Esophagus squamous epithelium (tissue), 5 donors: ENCODE results near the gene C2CD2. TPM values are rescaled to one million over a fixed set of nuclear protein-coding genes. Genes with fewer than 3 reads are reported as not detected.
A peak's percentile ranks its signal among the peaks of the same experiment; 100 is the strongest.

ENCODE experiments used
- DNase-seq: peaks from one replicate; lab custom pipeline; 2025; lab: John Stamatoyannopoulos, UW
- H3K27ac ChIP-seq, 4 donors: fragments of 200-600 bp; sonication (generic); one replicate each; pipeline ENCODE4 v1.5.1; 2016 to 2019; ENCODE audit warnings: mild to moderate bottlenecking in 1 of 4
- H3K27me3 ChIP-seq, 4 donors: fragments of 200-600 bp; sonication (generic); 1 replicate in 3 of 4; 2 replicates in 1 of 4; pipeline versions ENCODE4 v1.5.1 to v1.6.0; 2017 to 2021; ENCODE audit warnings: antibody characterized with exemption in 1 of 4
- H3K36me3 ChIP-seq, 3 donors: fragments of 200-600 bp; sonication (generic); one replicate each; pipeline ENCODE4 v1.5.1; 2016 to 2019
- H3K4me1 ChIP-seq, 3 donors: fragments of 200-600 bp; sonication (generic); one replicate each; pipeline ENCODE4 v1.5.1; 2017 to 2019
- H3K4me3 ChIP-seq, 4 donors: fragments of 200-600 bp; sonication (generic); 1 replicate in 3 of 4; 2 replicates in 1 of 4; pipeline ENCODE4 v1.5.1; 2016 to 2019; ENCODE audit warnings: mild to moderate bottlenecking in 2 of 4, moderate library complexity in 1 of 4
- H3K9me3 ChIP-seq, 3 donors: fragments of 200-600 bp; sonication (generic); one replicate each; pipeline ENCODE4 v1.5.1; 2016 to 2019
- CTCF ChIP-seq, 6 experiments: fragments of 450-650 bp in 4 of 6; fragments of 200-600 bp in 2 of 6; sonication (generic) in 2 of 6; IDR thresholded peaks; one replicate each; pipeline ENCODE4 v1.5.1; 2016 to 2019; ENCODE audit warnings: antibody characterized with exemption in 6 of 6, mild to moderate bottlenecking in 4 of 6, moderate library complexity in 4 of 6
- POLR2A ChIP-seq, 4 donors: fragments of 450-650 bp; IDR thresholded peaks; one replicate each; pipeline ENCODE4 v1.6.1; 2017; ENCODE audit warnings: antibody characterized with exemption in 4 of 4, mild to moderate bottlenecking in 4 of 4, moderate library complexity in 3 of 4
- WGBS, 2 donors: methylation state at CpG; one replicate each; pipeline ENCODE4 v1.1.5; 2018; 5-methylcytosine and 5-hydroxymethylcytosine counted together
- intact Hi-C: fragments of 100-400 bp; cut with DNase I; formaldehyde crosslinking; loops from one replicate; pipeline ENCODE4 v1.15.0; 2022
- total RNA-seq, 4 donors: library from RNA; depleted of rRNA; stranded (reverse); fragments of >200 nt; gene quantifications; one replicate each; pipeline ENCODE4 v1.1.0, GENCODE V29; 2016
- donor health status: DM: yes; HTN: yes; CAD: no.

Gene C2CD2
- total RNA-seq, 4 donors from 2014 or later: 13.6 to 21.2 (median 15.6) TPM

GRCh38 chr21:41958886-41959563, 5.2 kb upstream of the C2CD2 start:
- 60 to 64% methylated on average over 5 to 6 of the region's 16 CpGs for WGBS, 2 donors
- H3K4me1 ChIP-seq: peaks cover 28 to 63% (median 29%) of the 10 kb centered on the region in 3 donors
- H3K27me3 ChIP-seq: peaks cover 0 to 3% (median 0%) of the 10 kb centered on the region in 4 donors
- no peak for DNase-seq
- peak overlapping the region in 3 of 4 donors; percentile 48 to 79 (median 69) for H3K27ac ChIP-seq
- intact Hi-C loops: no loop called here
- H3K9me3 ChIP-seq: no peaks in the 10 kb centered on the region
- TF ChIP-seq POLR2A (IDR thresholded peaks at IDR 0.05): no peak
- no peak for TF ChIP-seq CTCF (IDR thresholded peaks at IDR 0.05)
- H3K4me3 ChIP-seq: no peak overlapping the region
- no peaks in the 10 kb centered on the region for H3K36me3 ChIP-seq

- Histone ChIP-seq H3K36me3 (no peaks in the 10 kb centered on the region), H3K4me3 (no peak overlapping the region), H3K4me1 (peaks cover 28 to 66% (median 29%) of the 10 kb centered on the region in 3 donors), H3K9me3 (no peaks in the 10 kb centered on the region), H3K27me3 (peaks cover 0 to 3% (median 0%) of the 10 kb centered on the region in 4 donors), H3K27ac (peak overlapping the region; percentile 9 to 79 (median 58))
- no peak for DNase-seq
- intact Hi-C loops: no loop called here
- WGBS, 2 donors: 43 to 45% methylated on average over 11 to 20 of the region's 24 CpGs
- TF ChIP-seq CTCF (IDR thresholded peaks at IDR 0.05) (peak in 5 of 6 experiments; percentile 16 to 62 (median 23)), POLR2A (IDR thresholded peaks at IDR 0.05) (no peak)
Measured at GRCh38 chr21:41957991-41958766, 4.4 kb upstream of the C2CD2 start.

- intact Hi-C loops: no loop called here
- Histone ChIP-seq H3K27ac (peak overlapping the region; percentile 4 to 79 (median 64)), H3K9me3 (no peaks in the 10 kb centered on the region), H3K36me3 (no peaks in the 10 kb centered on the region), H3K4me3 (no peak overlapping the region), H3K27me3 (peaks cover 0 to 3% (median 0%) of the 10 kb centered on the region in 4 donors), H3K4me1 (peaks cover 34 to 76% (median 40%) of the 10 kb centered on the region in 3 donors)
- 64 to 77% methylated on average over 6 to 8 of the region's 9 CpGs for WGBS, 2 donors
- DNase-seq: no peak
- TF ChIP-seq POLR2A (IDR thresholded peaks at IDR 0.05) (no peak), CTCF (IDR thresholded peaks at IDR 0.05) (peak in 1 of 6 experiments; percentile 11)
Measured at GRCh38 chr21:41956926-41957729, 3.3 kb upstream of the C2CD2 start.

- intact Hi-C loops: no loop called here
- Histone ChIP-seq H3K4me1 (peaks cover 43 to 86% (median 44%) of the 10 kb centered on the region in 3 donors), H3K9me3 (no peaks in the 10 kb centered on the region), H3K27me3 (no peaks in the 10 kb centered on the region), H3K36me3 (no peaks in the 10 kb centered on the region), H3K4me3 (no peak overlapping the region), H3K27ac (peak overlapping the region in 1 of 4 donors; percentile 69)
- WGBS, 2 donors: 86 to 90% methylated on average over 6 to 8 of the region's 10 CpGs
- TF ChIP-seq POLR2A (IDR thresholded peaks at IDR 0.05): no peak
- TF ChIP-seq CTCF (IDR thresholded peaks at IDR 0.05): no peak
- DNase-seq: no peak
Measured at GRCh38 chr21:41955516-41955915, 1.7 kb upstream of the C2CD2 start.
